KG1 (cell line): Measurements from ENCODE around the gene IFNA21.
A peak's percentile ranks its signal among the peaks of the same experiment; 100 is the strongest.
"Not testable (repeated sequence)": the region's sequence is repeated elsewhere in the genome, so short reads cannot be mapped to it uniquely, and the experiment has no call there.

Source experiments
- DNase-seq: peaks from one replicate; lab custom pipeline; 2025; lab: John Stamatoyannopoulos, UW

Gene IFNA21

DNA sequence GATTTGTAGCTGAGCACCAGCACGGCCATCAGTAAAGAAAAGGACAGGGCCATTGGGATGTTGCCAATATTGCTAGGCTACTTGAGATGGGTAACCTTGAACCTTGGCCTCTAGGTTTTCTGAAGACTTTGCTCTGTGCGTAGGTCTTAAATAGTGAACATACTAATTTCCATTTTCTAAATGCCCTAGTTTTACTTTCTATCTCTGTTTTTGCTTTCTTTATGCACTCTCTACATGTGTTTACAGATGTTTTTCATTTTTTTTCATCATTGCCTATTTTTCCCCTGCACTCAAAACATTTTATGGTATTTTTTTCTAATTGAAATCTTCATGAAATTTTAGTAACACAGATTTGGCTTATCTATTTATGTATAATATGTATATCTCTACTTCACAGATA, at the start of gene IFNA21:
Gene IFNA21 (minus strand): TSS at position 101 of the 400 bp plus-strand sequence. CDS start 48 bp downstream, at position 53.
- DNase-seq, result not testable (repeated sequence)

DNA sequence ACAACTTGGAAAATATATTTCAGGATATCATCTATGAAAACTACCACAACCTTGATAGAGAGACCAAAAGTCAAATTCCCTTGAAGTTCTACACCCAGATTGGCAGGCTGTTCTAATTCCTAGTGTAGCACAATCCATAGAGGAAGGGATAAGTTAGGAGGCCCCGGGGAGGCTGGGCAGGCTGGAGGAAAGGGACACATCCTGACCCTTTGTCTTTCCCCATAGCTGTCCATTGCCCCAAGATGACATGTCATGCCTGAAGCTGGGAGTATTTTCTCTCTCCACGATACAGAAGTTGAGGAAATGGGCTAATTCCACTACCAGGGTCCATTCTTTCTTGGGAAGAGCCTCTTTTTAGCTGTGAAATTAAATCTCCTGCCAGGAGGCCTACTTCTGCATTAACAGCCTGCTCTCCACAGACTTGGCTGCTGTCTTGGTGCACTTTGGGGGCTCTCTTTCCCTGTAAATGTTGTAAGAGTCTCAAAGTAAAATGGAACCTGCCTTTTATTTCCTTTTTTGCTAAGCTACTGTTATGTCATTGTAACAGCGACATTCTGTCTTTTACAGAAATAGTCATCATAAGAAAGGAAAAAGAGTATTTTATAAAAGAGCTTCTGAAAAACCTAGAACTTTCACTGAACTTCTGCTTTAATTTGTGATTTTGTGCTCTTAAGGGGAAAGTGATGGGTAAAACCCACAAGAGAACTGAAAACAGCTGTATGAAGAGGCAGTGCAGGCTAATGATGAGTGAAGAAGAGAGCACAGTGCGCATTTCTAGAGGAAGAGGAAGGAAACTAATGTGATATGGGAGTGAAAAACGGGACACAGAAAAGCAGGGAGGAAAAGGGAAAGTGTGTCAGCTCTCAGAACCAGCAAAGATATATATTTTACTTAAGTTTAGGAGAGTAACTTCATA, 47.2 kb upstream of the IFNA21 start:
- not testable (repeated sequence) for DNase-seq

DNA sequence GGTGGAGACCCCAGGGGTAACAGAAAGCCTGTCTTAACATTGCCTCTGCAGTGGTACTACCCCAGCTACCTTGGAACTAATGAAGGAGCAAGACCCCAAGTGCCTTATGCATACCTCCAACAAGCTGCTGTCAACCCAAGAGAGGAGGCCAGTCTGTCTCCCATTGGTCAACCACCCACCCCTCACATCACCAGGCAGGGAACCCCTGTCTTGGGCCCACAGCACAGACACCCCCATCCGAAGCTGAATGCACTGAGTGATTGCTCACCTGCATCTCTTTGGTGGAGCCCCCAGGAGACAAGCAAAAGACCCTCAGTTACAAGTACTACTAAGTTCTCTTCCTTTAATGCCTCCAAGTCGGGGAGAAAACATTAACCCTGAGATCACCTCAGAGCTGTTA, 45.7 kb upstream of the IFNA21 start:
- DNase-seq, result not testable (repeated sequence)

DNA sequence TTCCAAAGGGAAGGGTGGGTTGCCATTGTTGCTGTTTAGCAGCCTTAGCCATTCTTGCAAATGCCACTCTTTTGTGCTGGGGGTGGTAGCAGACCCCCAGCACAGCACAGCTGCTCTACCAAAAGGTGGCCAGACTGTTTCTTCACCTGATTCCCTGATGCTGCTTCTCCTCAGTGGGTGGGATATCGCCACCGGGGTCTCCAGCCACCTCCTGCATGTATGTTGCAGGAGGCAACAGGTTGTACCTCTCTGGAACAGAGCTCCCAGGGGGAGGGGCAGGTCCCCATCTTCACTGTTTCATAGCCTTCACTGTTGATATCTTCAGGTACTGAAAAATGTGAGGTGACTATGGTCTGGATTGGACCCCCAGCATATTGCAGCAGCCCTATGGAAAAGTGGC, 44.3 kb upstream of the IFNA21 start:
- not testable (repeated sequence) for DNase-seq

DNA sequence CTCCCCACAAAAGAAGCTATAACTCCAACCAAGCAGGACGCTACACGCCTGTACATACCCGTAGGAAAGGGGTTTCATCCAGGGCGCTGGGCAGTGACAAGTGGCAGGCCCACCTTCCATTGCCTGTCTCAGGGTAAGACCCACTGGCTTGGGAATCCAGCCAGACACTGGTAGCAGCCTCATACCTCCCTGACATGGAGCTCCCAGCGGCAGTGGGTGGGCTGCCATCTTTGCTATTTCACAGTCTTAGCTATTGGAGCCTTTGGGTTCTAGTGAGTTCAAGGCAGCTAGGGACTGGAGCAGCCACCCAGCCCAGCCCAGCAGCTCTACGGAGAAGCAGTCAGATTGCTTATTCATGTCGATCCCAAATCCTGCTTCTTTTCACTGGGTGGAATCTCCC, 43.9 kb upstream of the IFNA21 start:
- DNase-seq, result no peak

DNA sequence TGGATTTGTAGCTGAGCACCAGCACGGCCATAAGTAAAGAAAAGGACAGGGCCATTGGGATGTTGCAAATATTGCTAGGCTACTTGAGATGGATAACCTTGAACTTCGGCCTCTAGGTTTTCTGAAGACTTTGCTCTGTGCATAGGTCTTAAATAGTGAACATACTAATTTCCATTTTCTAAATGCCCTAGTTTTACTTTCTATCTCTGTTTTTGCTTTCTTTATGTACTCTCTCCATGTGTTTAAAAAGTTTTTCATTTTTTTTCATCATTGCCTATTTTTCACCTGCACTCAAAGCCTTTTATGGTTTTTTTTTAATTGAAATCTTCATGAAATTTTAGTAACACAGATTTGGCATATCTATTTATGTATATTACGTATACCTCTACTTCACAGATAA, 40.6 kb upstream of the IFNA21 start, which contains the start of gene IFNA10:
Gene IFNA10 (minus strand): TSS at position 101 of the 400 bp plus-strand sequence. CDS start 46 bp downstream, at position 55.
- not testable (repeated sequence) for DNase-seq

DNA sequence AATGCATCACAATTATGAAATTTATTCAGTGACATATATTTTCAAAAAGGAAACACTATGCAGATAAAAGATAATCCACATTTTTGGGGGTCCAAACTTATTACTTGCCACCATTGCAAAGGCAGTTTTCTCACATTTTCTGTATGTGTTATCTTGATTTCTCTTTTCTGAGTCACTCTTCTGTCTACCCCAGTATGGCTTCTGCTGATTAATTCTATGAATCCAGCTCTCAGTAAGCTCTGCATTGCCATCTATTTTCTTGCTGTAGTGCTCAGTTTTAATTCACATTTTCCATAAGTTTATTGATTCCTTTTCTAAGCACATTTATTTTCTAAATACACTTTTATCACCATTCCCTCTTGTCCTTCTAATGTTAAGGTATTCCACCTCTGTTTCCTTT, 38.7 kb upstream of the IFNA21 start:
- no peak for DNase-seq

DNA sequence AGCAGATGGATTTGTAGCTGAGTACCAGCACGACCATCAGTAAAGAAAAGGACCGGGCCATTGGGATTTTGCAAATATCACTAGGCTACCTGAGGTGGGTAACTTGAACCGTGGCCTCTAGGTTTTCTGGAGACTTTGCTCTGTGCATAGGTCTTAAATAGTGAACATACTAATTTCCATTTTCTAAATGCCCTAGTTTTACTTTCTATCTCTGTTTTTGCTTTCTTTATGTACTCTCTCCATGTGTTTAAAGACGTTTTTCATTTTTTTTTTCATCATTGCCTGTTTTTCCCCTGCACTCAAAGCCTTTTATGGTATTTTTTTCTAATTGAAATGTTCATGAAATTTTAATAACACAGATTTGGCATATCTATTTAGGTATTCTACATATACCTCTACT, 35.6 kb upstream of the IFNA21 start, which contains the start of gene IFNA7:
Gene IFNA7 (minus strand): TSS at position 101 of the 400 bp plus-strand sequence. CDS start 40 bp downstream, at position 61.
- not testable (repeated sequence) for DNase-seq

DNA sequence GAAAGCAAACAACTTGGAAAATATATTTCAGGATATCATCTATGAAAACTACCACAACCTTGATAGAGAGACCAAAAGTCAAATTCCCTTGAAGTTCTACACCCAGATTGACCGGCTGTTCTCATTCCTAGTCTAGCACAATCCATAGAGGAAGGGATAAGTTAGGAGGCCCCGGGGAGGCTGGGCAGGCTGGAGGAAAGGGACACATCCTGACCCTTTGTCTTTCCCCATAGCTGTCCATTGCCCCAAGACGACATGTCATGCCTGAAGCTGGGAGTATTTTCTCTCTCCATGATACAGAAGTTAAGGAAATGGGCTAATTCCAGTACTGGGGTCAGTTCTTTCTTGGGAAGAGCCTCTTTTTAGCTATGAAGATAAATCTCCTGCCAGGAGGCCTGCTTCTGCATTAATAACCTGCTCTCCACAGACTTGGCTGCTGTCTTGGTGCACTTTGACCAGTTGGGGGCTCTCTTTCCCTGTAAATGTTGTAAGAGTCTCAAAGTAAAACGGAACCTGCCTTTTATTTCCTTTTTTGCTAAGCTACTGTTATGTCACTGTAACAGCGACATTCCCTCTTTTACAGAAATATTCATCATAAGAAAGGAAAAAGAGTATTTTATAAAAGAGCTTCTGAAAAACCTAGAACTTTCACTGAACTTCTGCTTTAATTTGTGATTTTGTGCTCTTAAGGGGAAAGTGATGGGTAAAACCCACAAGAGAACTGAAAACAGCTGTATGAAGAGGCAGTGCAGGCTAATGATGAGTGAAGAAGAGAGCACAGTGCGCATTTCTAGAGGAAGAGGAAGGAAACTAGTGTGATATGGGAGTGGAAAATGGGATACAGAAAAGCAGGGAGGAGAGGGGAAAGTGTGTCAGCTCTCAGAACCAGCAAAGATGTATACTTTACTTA, 28.7 kb upstream of the IFNA21 start:
- DNase-seq, result peak; percentile 32

DNA sequence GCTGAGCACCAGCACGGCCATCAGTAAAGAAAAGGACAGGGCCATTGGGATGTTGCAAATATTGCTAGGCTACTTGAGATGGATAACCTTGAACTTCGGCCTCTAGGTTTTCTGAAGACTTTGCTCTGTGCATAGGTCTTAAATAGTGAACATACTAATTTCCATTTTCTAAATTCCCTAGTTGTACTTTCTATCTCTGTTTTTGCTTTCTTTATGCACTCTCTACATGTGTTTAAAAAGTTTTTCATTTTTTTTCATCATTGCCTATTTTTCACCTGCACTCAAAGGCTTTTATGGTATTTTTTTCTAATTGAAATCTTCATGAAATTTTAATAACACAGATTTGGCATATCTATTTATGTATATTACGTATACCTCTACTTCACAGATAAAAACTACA, 21.0 kb upstream of the IFNA21 start, which contains the start of gene IFNA4:
Gene IFNA4 (minus strand): TSS at position 101 of the 400 bp plus-strand sequence. CDS start 56 bp downstream, at position 45.
- DNase-seq, result not testable (repeated sequence)

DNA sequence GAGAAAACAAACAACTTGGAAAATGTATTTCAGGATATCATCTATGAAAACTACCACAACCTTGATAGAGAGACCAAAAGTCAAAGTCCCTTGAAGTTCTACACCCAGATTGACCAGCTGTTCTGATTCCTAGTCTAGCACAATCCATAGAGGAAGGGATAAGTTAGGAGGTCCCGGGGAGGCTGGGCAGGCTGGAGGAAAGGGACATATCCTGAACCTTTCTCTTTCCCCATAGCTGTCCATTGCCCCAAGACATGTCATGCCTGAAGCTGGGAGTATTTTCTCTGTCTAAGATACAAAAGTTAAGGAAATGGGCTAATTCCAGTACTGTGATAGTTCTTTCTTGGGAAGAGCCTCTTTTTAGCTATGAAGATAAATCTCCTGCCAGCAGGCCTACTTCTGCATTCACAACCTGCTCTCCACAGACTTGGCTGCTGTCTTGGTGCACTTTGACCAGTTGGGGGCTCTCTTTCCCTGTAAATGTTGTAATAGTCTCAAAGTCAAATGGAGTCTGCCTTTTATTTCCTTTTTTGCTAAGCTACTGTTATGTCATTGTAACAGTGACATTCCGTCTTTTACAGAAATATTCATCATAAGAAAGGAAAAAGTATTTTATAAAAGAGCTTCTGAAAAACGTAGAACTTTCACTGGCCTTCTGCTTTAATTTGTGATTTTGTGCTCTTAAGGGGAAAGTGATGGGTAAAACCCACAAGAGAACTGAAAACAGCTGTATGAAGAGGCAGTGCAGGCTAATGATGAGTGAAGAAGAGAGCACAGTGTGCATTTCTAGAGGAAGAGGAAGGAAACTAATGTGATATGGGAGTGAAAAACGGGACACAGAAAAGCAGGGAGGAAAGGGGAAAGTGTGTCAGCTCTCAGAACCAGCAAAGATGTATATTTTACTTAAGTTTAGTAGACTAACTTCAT, 16.6 kb upstream of the IFNA21 start:
- DNase-seq, result peak; percentile 50

DNA sequence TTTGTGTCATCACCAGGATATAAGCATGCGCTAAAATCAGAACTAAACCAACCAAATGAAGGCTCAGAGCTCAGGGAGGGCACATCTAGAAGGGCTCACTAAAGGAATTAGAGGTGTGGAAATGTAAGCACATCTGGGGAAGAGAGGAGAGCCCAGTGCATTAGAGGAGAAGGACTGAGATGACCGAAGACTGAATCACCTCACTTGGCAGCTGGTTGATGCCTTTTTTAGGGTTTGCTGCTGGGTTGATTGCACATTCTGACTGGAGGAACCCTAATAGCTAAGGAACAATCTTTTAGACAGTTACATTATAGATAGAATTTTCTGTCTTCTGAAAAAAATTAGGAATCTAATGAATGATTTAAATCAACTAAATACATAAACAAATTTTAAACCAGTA, 8.2 kb upstream of the IFNA21 start:
- DNase-seq, result no peak

DNA sequence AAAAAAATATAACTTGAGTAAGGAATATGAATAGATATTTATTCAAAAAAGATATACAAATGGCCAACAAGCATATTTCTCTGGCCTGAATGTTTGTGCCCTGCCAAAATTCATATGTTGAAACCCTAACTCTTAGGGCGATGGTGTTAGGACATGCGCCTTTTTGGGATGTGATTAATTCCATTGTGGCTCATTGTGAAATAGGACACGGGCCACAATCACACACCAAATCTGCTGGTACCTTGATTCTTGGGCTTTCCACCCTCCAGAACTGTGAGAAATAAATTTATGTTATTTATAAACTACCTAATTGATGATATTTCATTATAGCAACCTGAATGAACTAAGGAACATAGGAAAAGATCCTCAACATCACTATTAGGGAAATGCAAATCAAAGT, 5.7 kb upstream of the IFNA21 start:
- no peak for DNase-seq

DNA sequence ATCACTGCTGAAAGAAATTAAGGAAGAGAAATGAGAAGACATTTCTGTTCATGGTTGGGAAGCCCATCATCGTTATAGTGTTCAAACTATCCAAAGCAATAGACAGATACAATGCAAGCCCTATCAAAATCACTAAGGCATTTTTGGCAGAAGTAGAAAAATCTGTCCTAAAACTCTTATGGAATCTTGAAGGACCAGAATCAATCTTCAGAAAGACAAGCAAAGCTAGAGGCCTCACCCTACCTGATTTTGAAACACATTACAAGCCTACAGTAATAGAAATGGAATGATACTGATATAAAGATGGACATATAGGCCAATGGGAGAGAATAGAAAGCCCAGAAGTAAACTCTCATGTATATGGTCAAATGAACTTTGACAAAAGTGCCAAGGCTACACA, 4.9 kb upstream of the IFNA21 start:
- no peak for DNase-seq

DNA sequence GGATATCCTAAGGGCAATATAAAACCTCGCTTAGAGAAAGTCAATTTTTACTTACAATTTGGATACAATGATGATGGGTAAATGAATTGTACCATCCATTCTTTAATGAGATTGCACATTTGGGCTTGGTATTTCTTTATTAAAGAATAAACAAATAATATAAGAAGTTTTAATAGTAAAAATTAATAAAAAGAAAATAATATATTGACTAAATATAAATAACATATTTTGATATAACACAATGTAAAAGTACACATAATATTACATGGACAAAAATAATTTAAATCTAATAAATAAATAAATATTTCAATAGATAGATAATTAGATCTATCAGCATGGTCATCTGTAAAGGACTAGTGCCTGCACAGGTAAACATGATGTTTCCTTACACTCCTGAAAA, 944 bp downstream of the IFNA21 start:
- no peak for DNase-seq

DNA sequence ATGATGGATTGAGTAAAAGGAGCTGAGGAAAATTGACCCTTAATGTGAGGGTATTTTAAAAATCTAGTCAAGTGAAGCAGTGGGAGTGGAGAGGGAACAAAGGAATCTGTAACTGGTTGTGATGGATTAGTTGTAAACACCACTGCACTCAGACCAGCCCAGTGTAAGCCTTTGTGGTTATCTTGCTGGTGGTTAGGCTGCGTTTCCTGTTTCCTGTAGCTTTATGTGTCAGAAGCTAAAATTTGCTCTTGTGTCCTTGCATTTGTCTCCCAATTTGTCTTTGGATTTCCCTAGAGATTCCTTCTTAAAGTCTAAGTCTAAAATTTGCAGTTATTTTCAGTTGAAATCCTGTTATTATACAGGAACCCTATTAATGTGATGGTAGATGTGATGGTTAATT, 6.3 kb downstream of the IFNA21 start:
- DNase-seq, result no peak

DNA sequence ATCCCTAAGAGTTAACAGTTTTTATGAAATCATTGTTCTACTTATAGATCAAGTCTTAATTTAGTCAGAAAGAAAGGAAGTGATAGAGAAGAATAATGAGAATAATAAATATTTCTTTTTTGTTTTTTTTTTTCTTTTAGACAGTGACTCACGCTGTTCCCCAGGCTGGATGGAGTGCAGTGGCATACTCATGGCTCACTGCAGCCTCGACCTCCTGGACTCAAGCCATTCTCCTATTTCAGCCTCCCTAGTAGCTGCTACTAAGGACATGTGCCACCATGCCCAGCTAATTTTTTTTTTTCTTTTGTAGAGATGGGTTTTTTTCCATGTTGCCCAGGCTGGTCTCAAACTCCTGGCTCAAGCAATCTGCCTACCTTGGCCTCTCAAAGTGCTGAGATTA, 11.0 kb downstream of the IFNA21 start:
- no peak for DNase-seq

DNA sequence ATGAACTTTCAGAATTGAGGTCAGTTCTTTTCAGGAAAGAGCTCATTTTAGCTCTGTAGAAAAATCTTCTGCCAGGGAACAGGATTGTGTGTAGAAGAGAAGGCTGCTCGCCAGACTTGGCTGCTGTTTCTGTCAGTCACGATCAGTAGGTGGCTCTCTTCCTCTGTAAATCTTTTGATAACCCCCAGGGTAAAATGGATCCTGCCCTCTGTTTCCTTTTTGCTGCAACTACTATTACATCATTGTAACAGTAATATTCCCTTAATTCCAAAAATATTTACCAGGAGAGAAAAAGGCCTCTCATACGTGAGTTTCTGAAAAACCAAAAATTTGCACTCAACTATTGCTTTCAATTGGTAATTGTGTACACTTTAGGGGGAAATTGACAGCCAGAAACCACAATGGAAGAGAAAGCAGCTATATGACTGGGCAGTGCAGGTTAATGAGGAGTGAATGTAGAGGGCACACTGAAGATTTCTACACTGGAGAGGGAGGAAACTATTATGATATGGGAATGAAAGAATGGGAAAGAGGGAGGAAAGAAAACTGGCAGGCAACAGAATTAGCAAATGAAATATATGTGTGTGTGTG, 12.3 kb downstream of the IFNA21 start:
- DNase-seq, result peak; percentile 46

DNA sequence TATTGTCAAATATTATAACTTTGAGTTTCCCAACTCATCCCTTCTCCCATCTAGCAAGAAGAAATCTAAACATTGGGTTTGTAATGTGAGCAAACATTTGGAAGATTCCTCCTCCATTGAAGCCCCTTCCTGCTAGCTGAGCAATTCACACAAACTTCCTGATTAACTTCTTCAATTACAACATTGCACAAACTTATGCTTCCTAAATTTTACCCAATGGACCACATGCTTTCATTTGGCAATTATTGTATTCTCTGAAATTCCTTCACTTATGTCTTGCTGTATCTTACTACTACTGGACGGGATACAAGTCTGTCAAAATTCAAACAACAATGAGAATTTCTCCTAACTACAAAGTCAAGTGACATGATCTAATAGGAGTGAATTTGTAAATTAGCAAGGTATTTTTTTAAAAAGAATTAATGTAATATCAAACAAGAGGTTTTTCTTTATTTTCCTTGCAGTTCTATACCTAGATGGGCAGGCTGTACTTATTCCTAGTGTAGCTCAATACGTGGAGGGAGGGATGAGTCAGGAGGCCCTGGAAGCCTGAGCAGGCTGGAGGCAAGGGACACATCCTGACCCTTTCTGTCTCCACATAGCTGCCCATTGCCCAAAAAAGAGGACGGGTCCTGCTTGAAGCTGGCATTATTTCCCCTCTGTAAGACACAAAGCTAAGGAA, 13.0 kb downstream of the IFNA21 start:
- peak; percentile 46 for DNase-seq

DNA sequence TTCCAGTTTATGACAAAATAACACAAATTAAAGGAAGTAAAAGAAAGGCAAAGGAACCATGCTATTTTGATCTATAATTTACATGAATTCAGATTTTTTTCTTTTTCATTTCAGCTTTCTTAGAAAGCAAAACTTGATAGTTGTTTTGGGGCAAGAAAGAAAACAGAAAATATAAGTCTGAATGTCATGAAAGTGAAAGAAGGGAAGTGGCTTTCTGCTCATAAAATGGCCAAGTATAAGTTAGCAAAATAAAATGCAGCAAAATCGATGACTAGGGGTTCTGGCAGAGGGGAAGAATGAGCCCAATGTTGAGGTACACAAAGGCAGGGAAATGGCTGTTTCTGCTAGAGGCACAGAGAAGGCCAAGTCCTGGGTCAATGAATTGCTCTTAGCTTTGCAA, 21.9 kb downstream of the IFNA21 start:
- no peak for DNase-seq
